HG03108 (cell line): Measurements from ENCODE around the gene YEATS4.
"Not testable (repeated sequence)": the region's sequence is repeated elsewhere in the genome, so short reads cannot be mapped to it uniquely, and the experiment has no call there.

Experiments used
- ATAC-seq: cut with Tn5 transposase; IDR thresholded peaks from one replicate; pipeline ENCODE4 v1.9.1; 2021; ENCODE audit warnings: moderate library complexity; ENCODE audit not compliant: unreplicated experiment

YEATS4 gene

GRCh38 chr12:69359531-69360347 is at the start of gene YEATS4:
Gene YEATS4, plus strand, starts transcription at chr12:69359743. Its CDS starts 230 bp downstream, at chr12:69359973.
- ATAC-seq, result peak; percentile 75

- no peak for ATAC-seq
Measured at GRCh38 chr12:69313209-69313608, 46.3 kb upstream of the YEATS4 start.

GRCh38 chr12:69316784-69317183 is 42.8 kb upstream of the YEATS4 start:
- not testable (repeated sequence) for ATAC-seq

- not testable (repeated sequence) for ATAC-seq
Measured at GRCh38 chr12:69317233-69317632, 42.3 kb upstream of the YEATS4 start.

GRCh38 chr12:69318225-69318624 is 41.3 kb upstream of the YEATS4 start:
- ATAC-seq, result no peak

GRCh38 chr12:69321351-69321750 is 38.2 kb upstream of the YEATS4 start:
- ATAC-seq, result no peak

GRCh38 chr12:69324797-69325466 is 34.6 kb upstream of the YEATS4 start:
- ATAC-seq, result peak; percentile 69

GRCh38 chr12:69328426-69328825 is 31.1 kb upstream of the YEATS4 start:
- no peak for ATAC-seq

GRCh38 chr12:69329669-69330428 is 29.7 kb upstream of the YEATS4 start:
- ATAC-seq, result no peak

- peak; percentile 76 for ATAC-seq
Measured at GRCh38 chr12:69330475-69331473, 28.8 kb upstream of the YEATS4 start.

- ATAC-seq, result no peak
Measured at GRCh38 chr12:69331519-69331908, 28.0 kb upstream of the YEATS4 start.

- ATAC-seq, result no peak
Measured at GRCh38 chr12:69331909-69332684, 27.4 kb upstream of the YEATS4 start.

- no peak for ATAC-seq
Measured at GRCh38 chr12:69332815-69333358, 26.7 kb upstream of the YEATS4 start.

GRCh38 chr12:69334158-69334557 is 25.4 kb upstream of the YEATS4 start:
- no peak for ATAC-seq

GRCh38 chr12:69337311-69338090 is 22.0 kb upstream of the YEATS4 start:
- ATAC-seq, result no peak

- no peak for ATAC-seq
Measured at GRCh38 chr12:69338120-69338859, 21.3 kb upstream of the YEATS4 start.

GRCh38 chr12:69338936-69339335 is 20.6 kb upstream of the YEATS4 start:
- ATAC-seq, result no peak

GRCh38 chr12:69339999-69340398 is 19.5 kb upstream of the YEATS4 start:
- no peak for ATAC-seq
